Astrocyte (in vitro differentiated cells and primary cell): ENCODE results near the gene CIDEA. TPM values are rescaled to one million over a fixed set of nuclear protein-coding genes. Genes with fewer than 3 reads are reported as not detected.

Experiments used
- DNase-seq: peaks from one replicate; pipeline ENCODE4 v3.0.0-alpha.2; 2010; ENCODE audit warnings: low read depth
- FAIRE-seq: peaks from 2 replicates; lab custom pipeline; 2011; peaks lifted over from hg19 to GRCh38; lab: Jason Lieb, UNC
- H2AFZ ChIP-seq: 2 replicates; pipeline ENCODE4 v1.6.0; 2012; ENCODE audit warnings: low read depth, low read length, inconsistent platforms
- H3K27ac ChIP-seq: 2 replicates; pipeline ENCODE4 v1.5.1; 2011; ENCODE audit warnings: low read depth, low read length, inconsistent platforms
- H3K27me3 ChIP-seq: 2 replicates; pipeline ENCODE4 v1.6.0; 2011; ENCODE audit warnings: low read length, inconsistent platforms; ENCODE audit not compliant: insufficient read depth
- H3K36me3 ChIP-seq: 2 replicates; pipeline ENCODE4 v1.5.1; 2011; ENCODE audit warnings: low read length, inconsistent platforms; ENCODE audit not compliant: insufficient read depth
- H3K4me1 ChIP-seq: 2 replicates; pipeline ENCODE4 v1.5.1; 2011; ENCODE audit warnings: low read length, inconsistent platforms; ENCODE audit not compliant: insufficient read depth
- H3K4me2 ChIP-seq: 2 replicates; pipeline ENCODE4 v1.6.0; 2012; ENCODE audit warnings: low read length, inconsistent platforms
- H3K4me3 ChIP-seq: 2 replicates; pipeline ENCODE4 v1.5.1; 2011; ENCODE audit warnings: low read depth, mild to moderate bottlenecking, low read length, inconsistent platforms; ENCODE audit not compliant: insufficient read depth
- H3K79me2 ChIP-seq: 2 replicates; pipeline ENCODE4 v1.6.0; 2012; ENCODE audit warnings: mild to moderate bottlenecking, low read length, inconsistent platforms; ENCODE audit not compliant: insufficient read depth
- H3K9ac ChIP-seq: 2 replicates; pipeline ENCODE4 v1.6.0; 2012; ENCODE audit warnings: mild to moderate bottlenecking, low read length, inconsistent platforms
- H3K9me3 ChIP-seq: 2 replicates; pipeline ENCODE4 v1.5.1; 2012; ENCODE audit warnings: low read depth, mild to moderate bottlenecking, low read length, inconsistent platforms; ENCODE audit not compliant: insufficient read depth
- H4K20me1 ChIP-seq: 2 replicates; pipeline ENCODE4 v1.6.0; 2012; ENCODE audit warnings: low read length, inconsistent platforms; ENCODE audit not compliant: insufficient read depth
- H3K27ac Mint-ChIP-seq: one replicate; pipeline ENCODE4 v1.8.0; 2021; ENCODE audit warnings: mild to moderate bottlenecking, mixed read lengths; ENCODE audit not compliant: unreplicated experiment
- H3K27me3 Mint-ChIP-seq: one replicate; pipeline ENCODE4 v1.8.0; 2021; ENCODE audit warnings: low read depth, mixed read lengths; ENCODE audit not compliant: unreplicated experiment
- H3K36me3 Mint-ChIP-seq: one replicate; pipeline ENCODE4 v1.8.0; 2021; ENCODE audit warnings: low read depth, mixed read lengths; ENCODE audit not compliant: unreplicated experiment
- H3K4me1 Mint-ChIP-seq: one replicate; pipeline ENCODE4 v1.8.0; 2021; ENCODE audit warnings: low read depth, mixed read lengths; ENCODE audit not compliant: unreplicated experiment
- H3K4me3 Mint-ChIP-seq: one replicate; pipeline ENCODE4 v1.8.0; 2021; ENCODE audit warnings: mild to moderate bottlenecking, moderate library complexity, mixed read lengths; ENCODE audit not compliant: unreplicated experiment
- H3K9me3 Mint-ChIP-seq: one replicate; pipeline ENCODE4 v1.8.0; 2021; ENCODE audit warnings: mild to moderate bottlenecking, mixed read lengths; ENCODE audit not compliant: unreplicated experiment
- EZH2 ChIP-seq: IDR thresholded peaks from 2 replicates; pipeline ENCODE4 v1.6.1; 2012; ENCODE audit warnings: mild to moderate bottlenecking, low read length, inconsistent platforms; ENCODE audit not compliant: insufficient read depth
- total RNA-seq: library from RNA; stranded (reverse); gene quantifications from 2 replicates; pipeline ENCODE4 v1.2.1, GENCODE V29; 2021
- TF ChIP-seq, protein P1 (sequence below): IDR thresholded peaks from 2 replicates; pipeline ENCODE4 v1.5.1; 2011; ENCODE audit warnings: low read depth, mild to moderate bottlenecking, inconsistent platforms, low read length, moderate library complexity; ENCODE audit not compliant: insufficient read depth

Gene CIDEA
- total RNA-seq, 1 donor from 2014 or later, result 0.43 TPM

DNA sequence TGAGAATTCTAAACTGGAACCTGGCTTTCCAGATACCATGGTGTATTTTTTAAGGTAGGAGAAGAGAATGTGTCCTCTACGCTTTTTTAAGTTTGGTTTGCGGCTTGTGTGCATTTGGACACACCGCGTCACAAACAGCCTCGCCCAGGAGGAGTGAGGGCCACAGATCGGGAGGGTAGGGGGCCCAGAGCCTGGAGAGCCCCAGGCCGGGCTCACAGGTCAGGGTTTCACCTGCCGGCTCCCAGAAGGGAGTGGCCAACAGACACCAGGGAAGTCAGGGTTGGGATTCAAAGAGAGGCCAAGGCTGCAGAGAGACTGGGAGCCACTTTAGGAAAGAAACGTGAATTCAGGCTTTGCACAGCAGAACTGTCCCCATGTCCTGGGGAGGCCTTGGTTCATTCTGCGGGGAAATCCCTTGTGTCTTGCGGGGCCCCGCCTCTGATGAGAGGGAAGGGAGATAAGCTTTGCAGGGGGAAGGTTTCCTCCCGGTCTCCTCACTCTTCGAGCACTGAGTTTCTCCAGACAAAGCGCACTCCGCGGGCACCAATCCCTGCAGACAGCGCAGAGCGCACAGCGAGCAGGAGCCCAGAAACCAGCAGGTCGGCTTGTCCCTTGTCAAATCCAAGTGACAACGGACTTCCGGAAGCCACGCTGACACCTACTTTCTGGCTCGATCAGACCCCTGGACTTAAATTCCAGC, 51.9 kb downstream of the CIDEA start:
- Histone ChIP-seq H3K79me2 (peaks cover 60% of the 10 kb centered on the region), H3K4me2 (peak overlapping the region; percentile 98), H3K4me1 (peaks cover 21% of the 10 kb centered on the region), H3K4me3 (peak overlapping the region; percentile 82), H3K9me3 (no peaks in the 10 kb centered on the region), H3K36me3 (peaks cover 14% of the 10 kb centered on the region), H4K20me1 (peaks cover 30% of the 10 kb centered on the region), H3K27me3 (no peaks in the 10 kb centered on the region), H3K27ac (no peak overlapping the region), H2AFZ (no peak overlapping the region), H3K9ac (peak overlapping the region; percentile 85)
- Mint-ChIP-seq H3K27ac (peak overlapping the region; percentile 99), H3K9me3 (no peaks in the 10 kb centered on the region), H3K36me3 (peaks cover 14% of the 10 kb centered on the region), H3K4me3 (peak overlapping the region; percentile 95), H3K27me3 (peaks cover 6% of the 10 kb centered on the region), H3K4me1 (peaks cover 20% of the 10 kb centered on the region)
- TF ChIP-seq EZH2, result no peak
- TF ChIP-seq, protein P1, sequence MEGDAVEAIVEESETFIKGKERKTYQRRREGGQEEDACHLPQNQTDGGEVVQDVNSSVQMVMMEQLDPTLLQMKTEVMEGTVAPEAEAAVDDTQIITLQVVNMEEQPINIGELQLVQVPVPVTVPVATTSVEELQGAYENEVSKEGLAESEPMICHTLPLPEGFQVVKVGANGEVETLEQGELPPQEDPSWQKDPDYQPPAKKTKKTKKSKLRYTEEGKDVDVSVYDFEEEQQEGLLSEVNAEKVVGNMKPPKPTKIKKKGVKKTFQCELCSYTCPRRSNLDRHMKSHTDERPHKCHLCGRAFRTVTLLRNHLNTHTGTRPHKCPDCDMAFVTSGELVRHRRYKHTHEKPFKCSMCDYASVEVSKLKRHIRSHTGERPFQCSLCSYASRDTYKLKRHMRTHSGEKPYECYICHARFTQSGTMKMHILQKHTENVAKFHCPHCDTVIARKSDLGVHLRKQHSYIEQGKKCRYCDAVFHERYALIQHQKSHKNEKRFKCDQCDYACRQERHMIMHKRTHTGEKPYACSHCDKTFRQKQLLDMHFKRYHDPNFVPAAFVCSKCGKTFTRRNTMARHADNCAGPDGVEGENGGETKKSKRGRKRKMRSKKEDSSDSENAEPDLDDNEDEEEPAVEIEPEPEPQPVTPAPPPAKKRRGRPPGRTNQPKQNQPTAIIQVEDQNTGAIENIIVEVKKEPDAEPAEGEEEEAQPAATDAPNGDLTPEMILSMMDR, result no peak
- no peak for FAIRE-seq
- DNase-seq, result no peak

DNA sequence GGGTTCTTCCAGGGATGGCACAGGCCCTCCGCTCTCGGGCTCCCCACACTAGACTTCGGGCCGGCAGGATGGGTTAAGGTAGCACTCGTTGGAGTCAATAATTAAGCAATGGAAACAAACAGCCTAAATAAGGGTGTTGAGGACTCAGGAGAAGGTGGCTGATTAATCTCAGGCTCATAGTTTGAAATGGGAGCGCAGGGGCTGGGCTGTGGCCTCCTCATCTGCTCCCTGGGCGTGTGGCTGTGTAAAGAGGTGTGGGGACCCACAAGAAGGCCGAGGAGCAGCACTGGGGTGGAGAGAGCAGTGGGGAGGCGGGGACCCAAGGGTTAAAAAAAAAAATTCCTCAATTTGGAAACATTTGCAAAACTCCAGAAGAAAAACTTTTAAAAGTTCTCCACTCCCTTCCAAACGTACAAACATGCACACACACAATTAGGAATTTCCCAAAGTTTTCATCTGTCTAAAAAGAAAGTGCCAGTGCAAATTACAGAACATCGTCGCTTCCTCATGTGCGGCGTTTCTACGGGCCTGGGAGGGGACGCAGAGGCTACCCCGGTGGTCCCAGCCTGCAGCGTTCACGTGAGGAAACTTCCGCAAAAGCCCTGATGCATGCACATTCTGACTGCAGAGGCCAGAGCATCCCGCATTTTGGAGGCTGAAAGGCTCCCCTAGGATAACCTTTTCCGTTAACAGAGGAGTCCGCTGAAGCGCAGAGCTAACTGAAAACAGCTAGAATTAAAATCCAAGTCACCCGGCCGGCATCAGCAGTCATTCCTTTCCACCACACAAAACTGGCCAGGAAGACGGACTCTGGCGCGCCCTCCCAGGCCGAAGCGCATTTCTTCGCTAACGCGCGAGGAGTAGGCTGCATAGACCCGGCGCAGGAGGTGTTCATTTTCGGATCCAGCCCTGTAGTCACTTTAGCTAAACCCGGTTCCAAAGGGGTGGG, 52.9 kb downstream of the CIDEA start:
- H3K4me2 ChIP-seq, result peak overlapping the region; percentile 98
- Mint-ChIP-seq H3K36me3 (peaks cover 21% of the 10 kb centered on the region), H3K9me3 (peaks cover 3% of the 10 kb centered on the region), H3K27me3 (peaks cover 2% of the 10 kb centered on the region), H3K4me3 (peak overlapping the region; percentile 95), H3K4me1 (peaks cover 26% of the 10 kb centered on the region), H3K27ac (peak overlapping the region; percentile 99)
- peak overlapping the region; percentile 85 for H3K9ac ChIP-seq
- peaks cover 69% of the 10 kb centered on the region for H3K79me2 ChIP-seq
- no peaks in the 10 kb centered on the region for H3K27me3 ChIP-seq
- peaks cover 21% of the 10 kb centered on the region for H3K4me1 ChIP-seq
- H3K27ac ChIP-seq, result peak overlapping the region; percentile 81
- peak overlapping the region; percentile 53 for H2AFZ ChIP-seq
- H3K36me3 ChIP-seq, result peaks cover 22% of the 10 kb centered on the region
- no peaks in the 10 kb centered on the region for H3K9me3 ChIP-seq
- peak; percentile 68 for DNase-seq
- H3K4me3 ChIP-seq, result peak overlapping the region; percentile 82
- peaks cover 37% of the 10 kb centered on the region for H4K20me1 ChIP-seq
- no peak for TF ChIP-seq EZH2
- TF ChIP-seq, protein P1, result peak; percentile 17
- FAIRE-seq, result no peak
